HepG2 (cell line): Measurements from ENCODE around the gene ARHGAP4. TPM values are rescaled to one million over a fixed set of nuclear protein-coding genes. Genes with fewer than 3 reads are reported as not detected.

ENCODE experiments used
- ATAC-seq: fragments of 200-7000 bp; cut with Tn5 transposase; 3 replicates; pipeline ENCODE4 v1.9.1; 2020; ENCODE audit warnings: mild to moderate bottlenecking, moderate library complexity
- BruUV-seq: library from RNA; stranded (reverse); fragments of 400-500 nt; replicated peaks from 2 replicates; lab custom pipeline; 2021; lab: Mats Ljungman, UMichigan
- CTCF ChIA-PET: fragments of 300-600 bp; formaldehyde crosslinking; extraction: SDS; loops from one replicate; lab custom pipeline; 2021; ENCODE audit warnings: low total read pairs, inconsistent platforms, low intra/inter-chr PET ratio; lab: Yijun Ruan, JAX
- POLR2A ChIA-PET: fragments of 350-600 bp; sonication (Branson Sonifier 250); formaldehyde crosslinking; loops from one replicate; lab custom pipeline; 2020; ENCODE audit warnings: antibody characterized with exemption, inconsistent platforms; lab: Yijun Ruan, JAX
- DNase-seq: peaks from one replicate; pipeline ENCODE4 v3.0.0-alpha.2; 2015; ENCODE audit warnings: low spot score
- FAIRE-seq: peaks from 3 replicates; lab custom pipeline; 2011; peaks lifted over from hg19 to GRCh38; lab: Jason Lieb, UNC
- H2AFZ ChIP-seq: one replicate; pipeline ENCODE4 v1.6.1; 2011; ENCODE audit warnings: low read length, inconsistent platforms
- H3K27ac ChIP-seq: fragments of 300-600 bp; 3 replicates; pipeline ENCODE4 v1.8.0; 2011; ENCODE audit warnings: mixed run types, mild to moderate bottlenecking, mixed read lengths, low read length, inconsistent platforms; ENCODE audit not compliant: insufficient read depth; ENCODE audit errors: extremely low read length
- H3K27me3 ChIP-seq, 2 experiments: fragments of 200-600 bp in 1 of 2; 2 replicates in 1 of 2; 3 replicates in 1 of 2; pipeline versions ENCODE4 v1.6.0 to v1.8.0; 2011; ENCODE audit warnings: low read length in 2 of 2, mild to moderate bottlenecking in 2 of 2, moderate library complexity in 2 of 2, inconsistent platforms in 1 of 2; ENCODE audit not compliant: insufficient read depth in 2 of 2, control insufficient read depth in 1 of 2
- H3K36me3 ChIP-seq, 2 experiments: fragments of 200-600 bp in 1 of 2; replicated peaks in 1 of 2; 2 replicates in 1 of 2; 3 replicates in 1 of 2; pipeline versions ENCODE4 v1.5.1 to v1.8.0; 2011; ENCODE audit warnings: low read length in 2 of 2, inconsistent platforms in 1 of 2; ENCODE audit not compliant: insufficient read depth in 2 of 2, control insufficient read depth in 1 of 2
- H3K4me1 ChIP-seq: 2 replicates; pipeline ENCODE4 v1.5.1; 2012; ENCODE audit warnings: low read length, inconsistent platforms; ENCODE audit not compliant: insufficient read depth
- H3K4me2 ChIP-seq: 2 replicates; pipeline ENCODE4 v1.6.0; 2011; ENCODE audit warnings: low read depth, low read length, inconsistent platforms
- H3K4me3 ChIP-seq, 3 experiments: fragments of 200-600 bp in 1 of 3; sonication (generic), shearing (Covaris generic) in 1 of 3; replicated peaks in 1 of 3; 2 replicates each; pipeline ENCODE4 v1.5.1; 2011 to 2016; ENCODE audit warnings: low read length in 3 of 3, inconsistent platforms in 2 of 3, low read depth in 2 of 3, mild to moderate bottlenecking in 2 of 3, control low read depth in 1 of 3, mixed read lengths in 1 of 3; ENCODE audit not compliant: insufficient read depth in 1 of 3
- H3K79me2 ChIP-seq: one replicate; pipeline ENCODE4 v1.6.1; 2011; ENCODE audit warnings: low read length, inconsistent platforms; ENCODE audit not compliant: insufficient read depth
- H3K9ac ChIP-seq: 2 replicates; pipeline ENCODE4 v1.6.0; 2011; ENCODE audit warnings: mild to moderate bottlenecking, low read depth, low read length, inconsistent platforms; ENCODE audit not compliant: insufficient read depth
- H3K9me3 ChIP-seq: 2 replicates; pipeline ENCODE4 v1.5.1; 2012; ENCODE audit warnings: mild to moderate bottlenecking, low read length
- H4K20me1 ChIP-seq: 2 replicates; pipeline ENCODE4 v1.6.0; 2011; ENCODE audit warnings: inconsistent platforms, mild to moderate bottlenecking, low read length, moderate library complexity; ENCODE audit not compliant: insufficient read depth
- CREB3 ChIP-seq: sonication (generic); formaldehyde crosslinking; IDR thresholded peaks from 2 replicates; pipeline ENCODE4 v1.5.0; 2020; ENCODE audit warnings: missing genetic modification reagents
- DNMT1 ChIP-seq: sonication (generic); formaldehyde crosslinking; IDR thresholded peaks from 2 replicates; pipeline ENCODE4 v1.5.1; 2020; ENCODE audit warnings: mild to moderate bottlenecking, missing genetic modification reagents
- FUBP1 ChIP-seq: sonication (generic); formaldehyde crosslinking; IDR thresholded peaks from 2 replicates; pipeline ENCODE4 v1.5.1; 2020; ENCODE audit warnings: missing genetic modification reagents, mild to moderate bottlenecking, borderline replicate concordance
- MEIS1 ChIP-seq: sonication (generic); formaldehyde crosslinking; IDR thresholded peaks from 2 replicates; pipeline ENCODE4 v1.9.0; 2021; ENCODE audit warnings: mild to moderate bottlenecking, missing genetic modification reagents, moderate library complexity, borderline replicate concordance
- YY1 ChIP-seq: IDR thresholded peaks from 2 replicates; pipeline ENCODE4 v1.6.1; 2011; ENCODE audit warnings: low read length, low read depth, moderate library complexity, mild to moderate bottlenecking; ENCODE audit not compliant: insufficient read depth, insufficient replicate concordance
- ZBTB3 ChIP-seq: sonication (generic); formaldehyde crosslinking; IDR thresholded peaks from 2 replicates; pipeline ENCODE4 v1.4.0; 2020; ENCODE audit warnings: low read depth, mild to moderate bottlenecking, moderate library complexity, missing genetic modification reagents, borderline replicate concordance
- ZNF280B ChIP-seq: sonication (generic); formaldehyde crosslinking; IDR thresholded peaks from 2 replicates; pipeline ENCODE4 v1.5.0; 2020; ENCODE audit warnings: missing genetic modification reagents, mild to moderate bottlenecking, borderline replicate concordance
- ZNF547 ChIP-seq: sonication (generic); formaldehyde crosslinking; IDR thresholded peaks from 2 replicates; pipeline ENCODE4 v1.5.1; 2020; ENCODE audit warnings: mild to moderate bottlenecking, missing genetic modification reagents
- ZNF883 ChIP-seq: sonication (generic); formaldehyde crosslinking; IDR thresholded peaks from 2 replicates; pipeline ENCODE4 v1.5.1; 2020; ENCODE audit warnings: mild to moderate bottlenecking, missing genetic modification reagents; ENCODE audit errors: not compliant biosample characterization
- WGBS: methylation state at CpG from one replicate; pipeline ENCODE4 v1.1.6; 2017; ENCODE audit warnings: low lambda C conversion rate; 5-methylcytosine and 5-hydroxymethylcytosine counted together
- in situ Hi-C: cut with HindIII; loops from 2 replicates; pipeline ENCODE4 v1.10.0; 2017; ENCODE audit warnings: low pct_unique_long_range_greater_than_20kb; ENCODE audit not compliant: extremely low pct_ligation_motif_present
- intact Hi-C: fragments of 100-400 bp; cut with micrococcal nuclease; formaldehyde crosslinking; loops from one replicate; pipeline ENCODE4 v1.10.0; 2022; ENCODE audit not compliant: unreplicated experiment
- polyA plus RNA-seq, 8 experiments: library from polyadenylated mRNA; depleted of rRNA in 3 of 8; stranded (reverse) in 7 of 8; unstranded in 1 of 8; fragments of >200 nt; fragmentation: Illumina TruSeq in 4 of 8; extraction: Trizol in 4 of 8; gene quantifications; 2 replicates each; pipeline versions ENCODE4 v1.2.1 to v1.2.3, GENCODE V29; 2011 to 2016; ENCODE audit warnings: low read depth in 4 of 8, missing spikeins in 1 of 8, mixed read lengths in 1 of 8; ENCODE audit not compliant: insufficient read depth in 1 of 8
- total RNA-seq, 5 experiments: library from RNA; depleted of rRNA; stranded (reverse); fragments of >200 nt; fragmentation: Illumina TruSeq; extraction: Trizol; gene quantifications; 2 replicates each; pipeline ENCODE4 v1.2.3, GENCODE V29; 2016; ENCODE audit warnings: low read depth in 1 of 5

Gene ARHGAP4
- total and polyA plus RNA-seq, 2 of the 13 experiments (the other 11 are each of a cell fraction or from before 2014, with no cell fraction given) = 0.57 to 0.64 TPM

- WGBS = no CpG with 5 or more reads among the region's 3 CpGs
- Histone ChIP-seq H4K20me1 (no peaks in the 10 kb centered on the region), H3K9ac (no peak overlapping the region), H3K9me3 (no peaks in the 10 kb centered on the region), H3K79me2 (no peaks in the 10 kb centered on the region), H3K4me3 (no peak overlapping the region), H3K27ac (no peak overlapping the region), H3K27me3 (no peaks in the 10 kb centered on the region), H3K36me3 (no peaks in the 10 kb centered on the region), H2AFZ (no peak overlapping the region), H3K4me1 (peaks cover 31% of the 10 kb centered on the region), H3K4me2 (no peak overlapping the region)
- intact Hi-C loops = no loop called here
- ATAC-seq = no peak
- ChIA-PET CTCF (no interaction called here), POLR2A (no interaction called here)
- DNase-seq = no peak
- no peak for FAIRE-seq
- in situ Hi-C loops = no loop called here
- BruUV-seq = no TSS peak
- TF ChIP-seq FUBP1 (CRISPR knock-in tag) = no peak
- no peak for TF ChIP-seq ZBTB3 (CRISPR knock-in tag)
- no peak for TF ChIP-seq DNMT1 (CRISPR knock-in tag)
- TF ChIP-seq ZNF547 (CRISPR knock-in tag) = no peak
- TF ChIP-seq ZNF883 (CRISPR knock-in tag) = no peak
- no peak for TF ChIP-seq CREB3 (CRISPR knock-in tag)
- no peak for TF ChIP-seq YY1
- no peak for TF ChIP-seq ZNF280B (CRISPR knock-in tag)
- no peak for TF ChIP-seq MEIS1
These were observed 50.0 kb downstream of the ARHGAP4 start for GRCh38 chrX:153876112-153876491.
